Stimulated activated CD4-positive, alpha-beta T cell treated with anti-CD3 and anti-CD28 coated beads, Interleukin-15, amount 100 ng/mL, for 48 hours (primary cell): ENCODE data around the gene UCHL5.

Experiments
- DNase-seq, 2 donors: peaks; one replicate each; pipeline ENCODE4 v3.0.0-alpha.2; 2020; ENCODE audit warnings: low read depth in 2 of 2

The UCHL5 gene

DNA sequence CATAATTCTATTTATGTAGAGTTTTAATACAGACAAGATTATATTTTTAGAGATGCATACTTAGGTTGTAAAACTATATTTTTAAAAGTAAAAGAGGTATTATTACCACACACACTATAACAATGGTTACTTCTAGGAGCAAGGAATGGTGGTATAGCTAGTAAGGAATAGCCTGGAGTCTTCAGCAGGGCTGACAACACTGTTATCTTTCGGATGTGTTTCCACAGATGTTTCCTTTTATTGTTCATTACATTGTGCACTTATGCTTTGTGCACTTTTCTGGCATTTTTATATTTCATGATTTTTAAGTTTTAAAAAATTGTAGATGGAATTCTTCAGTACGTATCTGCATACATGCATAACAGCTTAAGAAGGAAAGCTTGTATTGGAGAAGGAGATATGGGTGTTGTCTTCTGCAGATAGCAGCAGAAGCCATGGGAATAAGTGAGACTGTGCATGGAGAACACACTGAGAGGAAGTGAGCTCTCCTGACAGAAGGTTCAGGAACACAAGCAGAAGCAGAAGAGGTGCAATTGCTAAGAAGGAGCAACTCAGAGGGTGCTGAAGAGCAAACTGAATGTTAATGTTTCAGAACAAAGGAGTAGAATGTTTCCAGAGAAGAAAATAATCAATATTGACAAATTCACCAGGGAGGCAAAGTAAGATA is 91.8 kb downstream of the UCHL5 start:
- DNase-seq = no peak

GRCh38 chr1:192966073-192966472 is 93.1 kb downstream of the UCHL5 start:
- no peak for DNase-seq

- no peak for DNase-seq
Observed at GRCh38 chr1:192962901-192963300, 96.3 kb downstream of the UCHL5 start.
